IPS-18a (cell line): ENCODE measurements around the gene FSTL4.

Experiments
- H3K27ac ChIP-seq: one replicate; pipeline ENCODE4 v1.5.1; 2013; ENCODE audit warnings: low read length
- H3K27me3 ChIP-seq: one replicate; pipeline ENCODE4 v1.6.1; 2013; ENCODE audit warnings: mild to moderate bottlenecking, low read length; ENCODE audit not compliant: control insufficient read depth, insufficient read depth
- H3K36me3 ChIP-seq: one replicate; pipeline ENCODE4 v1.6.1; 2013; ENCODE audit warnings: low read depth, low read length; ENCODE audit not compliant: control insufficient read depth
- H3K4me1 ChIP-seq: one replicate; pipeline ENCODE4 v1.6.1; 2013; ENCODE audit warnings: low read depth, low read length; ENCODE audit not compliant: control insufficient read depth
- H3K4me3 ChIP-seq: one replicate; pipeline ENCODE4 v1.5.1; 2013; ENCODE audit warnings: low read length
- H3K9ac ChIP-seq: one replicate; pipeline ENCODE4 v1.6.1; 2013; ENCODE audit warnings: mild to moderate bottlenecking, low read length, moderate library complexity
- H3K9me3 ChIP-seq: one replicate; pipeline ENCODE4 v1.6.1; 2013; ENCODE audit warnings: low read depth, low read length; ENCODE audit not compliant: control insufficient read depth

FSTL4 gene

DNA sequence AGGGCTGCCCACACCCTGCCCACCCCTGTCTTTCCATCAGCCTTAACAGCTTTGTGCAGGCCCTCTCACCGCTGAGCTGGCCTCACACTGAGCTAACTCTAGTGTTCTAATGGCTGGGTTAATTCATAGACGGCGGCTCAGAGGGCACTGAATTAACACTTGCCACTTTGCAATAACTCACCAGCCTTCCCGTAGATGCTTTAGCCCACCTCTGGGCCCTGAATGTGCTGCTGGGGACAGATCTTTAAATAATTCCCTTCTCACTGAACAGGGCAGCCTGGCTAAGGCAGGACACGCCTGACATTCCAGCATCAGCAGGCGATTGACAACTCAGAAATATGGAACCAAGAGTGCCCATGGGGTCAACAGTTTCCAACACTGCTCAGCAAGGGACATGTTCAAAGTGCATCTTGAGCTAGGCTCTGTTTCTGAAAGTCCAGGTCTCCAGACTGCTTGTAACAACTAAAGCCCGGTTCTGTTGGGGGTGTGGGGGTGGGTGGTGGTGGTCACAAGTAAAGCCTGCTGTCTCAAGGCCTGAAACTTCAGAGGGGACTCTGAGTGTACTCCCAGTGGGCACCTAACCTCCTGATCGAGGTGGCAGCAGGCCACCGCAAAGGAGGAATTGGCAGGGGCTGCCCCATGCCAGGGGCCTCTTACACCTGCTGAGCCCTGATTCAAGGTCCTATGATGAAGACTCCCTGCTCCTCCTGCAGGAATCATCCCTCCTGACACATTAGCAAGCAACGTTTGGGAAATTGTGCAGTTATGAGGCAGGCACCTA lies 248.3 kb downstream of the FSTL4 start:
- no peak overlapping the region for H3K4me3 ChIP-seq
- no peaks in the 10 kb centered on the region for H3K27me3 ChIP-seq
- H3K4me1 ChIP-seq, result peaks cover 28% of the 10 kb centered on the region
- no peaks in the 10 kb centered on the region for H3K36me3 ChIP-seq
- no peak overlapping the region for H3K27ac ChIP-seq
- no peak overlapping the region for H3K9ac ChIP-seq
- H3K9me3 ChIP-seq, result no peaks in the 10 kb centered on the region

DNA sequence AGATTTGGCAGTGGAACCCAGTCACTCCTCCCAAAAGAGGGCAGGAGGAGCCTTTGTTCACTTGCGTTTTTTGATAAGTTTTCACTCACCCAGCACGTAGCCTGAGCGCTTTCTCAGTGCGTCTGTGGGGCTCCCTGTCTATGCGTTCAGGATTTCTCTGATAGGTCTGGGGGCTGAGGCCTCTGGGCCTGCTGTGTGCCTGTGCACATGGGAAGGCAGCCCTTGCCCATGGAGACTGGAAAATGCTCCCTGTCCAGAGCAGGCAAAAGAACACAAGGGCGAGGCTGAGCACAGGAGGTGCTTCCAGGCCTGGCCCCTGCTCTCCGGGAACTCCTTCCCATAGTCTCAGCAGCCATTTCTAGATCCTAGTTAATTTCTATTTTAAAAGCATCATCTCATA lies 249.9 kb downstream of the FSTL4 start:
- Histone ChIP-seq H3K4me3 (no peak overlapping the region), H3K4me1 (peaks cover 28% of the 10 kb centered on the region), H3K27me3 (no peaks in the 10 kb centered on the region), H3K27ac (no peak overlapping the region), H3K9me3 (no peaks in the 10 kb centered on the region), H3K9ac (no peak overlapping the region), H3K36me3 (no peaks in the 10 kb centered on the region)

DNA sequence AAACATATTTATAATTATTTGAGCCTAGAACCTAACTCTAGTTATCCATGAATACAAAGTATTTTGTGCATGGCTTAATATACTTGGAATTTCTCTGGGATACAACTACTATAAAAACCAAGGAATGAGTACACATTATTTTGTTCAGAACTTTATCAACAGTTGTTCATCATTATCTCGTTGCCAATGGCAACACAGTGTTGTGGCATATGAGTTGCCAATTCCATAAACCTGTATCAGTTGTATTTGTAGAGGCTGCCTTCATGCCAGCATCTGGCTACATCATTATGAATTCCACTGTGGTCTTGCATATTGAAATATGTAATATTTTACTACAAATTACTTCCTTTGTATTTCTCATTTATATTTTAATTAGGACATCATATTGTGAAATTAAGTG lies 250.4 kb downstream of the FSTL4 start:
- Histone ChIP-seq H3K27me3 (no peaks in the 10 kb centered on the region), H3K4me1 (peaks cover 28% of the 10 kb centered on the region), H3K36me3 (no peaks in the 10 kb centered on the region), H3K9me3 (no peaks in the 10 kb centered on the region), H3K27ac (no peak overlapping the region), H3K9ac (no peak overlapping the region), H3K4me3 (no peak overlapping the region)

DNA sequence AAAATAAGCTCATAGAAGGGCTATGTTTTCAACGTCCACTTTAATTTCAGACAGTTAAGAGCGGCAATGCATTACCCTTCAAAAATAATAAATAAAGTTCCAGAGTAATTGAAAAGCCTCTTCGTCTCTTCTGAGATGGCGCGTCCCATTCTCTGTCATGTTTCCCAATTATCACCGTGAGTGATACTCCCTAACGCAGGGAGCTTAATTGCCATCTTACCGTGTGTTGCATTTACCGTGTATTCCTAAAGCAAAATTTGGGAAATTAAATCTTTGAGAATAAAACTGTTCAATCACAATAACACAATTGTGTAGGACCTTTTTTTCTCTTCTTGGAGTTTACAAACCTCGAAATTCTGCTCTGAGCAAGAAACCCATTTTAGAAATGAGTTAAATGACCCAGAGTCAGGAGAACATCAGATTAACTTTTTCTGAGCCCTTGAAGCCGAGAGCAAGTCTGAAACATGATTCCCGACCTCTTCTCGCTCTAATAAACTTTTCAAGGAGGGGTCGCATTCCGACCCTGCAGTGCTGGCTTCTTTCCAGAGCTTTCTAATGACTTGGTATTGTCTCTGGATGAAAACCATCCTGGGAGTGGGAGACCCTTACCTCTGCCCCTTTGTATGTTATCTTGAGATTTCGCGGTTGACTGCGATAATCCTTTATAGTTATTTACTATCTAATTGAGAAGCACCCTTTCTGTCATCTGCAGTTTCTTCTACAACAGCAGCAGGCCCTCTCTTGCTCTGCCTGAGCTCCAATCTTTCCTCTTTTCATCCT lies 251.5 kb downstream of the FSTL4 start:
- Histone ChIP-seq H3K27ac (no peak overlapping the region), H3K9me3 (no peaks in the 10 kb centered on the region), H3K4me1 (peaks cover 28% of the 10 kb centered on the region), H3K36me3 (no peaks in the 10 kb centered on the region), H3K27me3 (no peaks in the 10 kb centered on the region), H3K4me3 (no peak overlapping the region), H3K9ac (no peak overlapping the region)

DNA sequence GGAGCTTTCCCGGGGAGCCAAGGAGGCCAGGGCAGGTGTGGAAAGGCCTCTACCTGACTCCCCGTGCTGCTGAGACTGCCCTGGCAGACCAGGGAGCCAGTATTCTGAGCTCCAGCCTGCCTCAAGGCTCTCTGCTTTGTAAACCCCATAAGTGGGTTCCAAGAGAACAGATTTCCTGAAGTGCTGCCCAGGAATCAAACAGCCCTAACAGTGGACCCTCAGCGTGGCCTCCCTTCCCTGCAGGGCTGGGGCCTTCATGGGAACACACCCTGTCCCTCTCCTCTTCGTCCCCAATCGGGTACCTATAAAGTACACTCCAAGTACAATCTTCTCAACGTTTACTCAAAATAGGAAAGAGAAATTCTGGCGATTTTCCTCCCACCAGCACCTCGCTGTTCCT lies 252.5 kb downstream of the FSTL4 start:
- H3K36me3 ChIP-seq, result no peaks in the 10 kb centered on the region
- H3K4me3 ChIP-seq, result no peak overlapping the region
- H3K27me3 ChIP-seq, result no peaks in the 10 kb centered on the region

DNA sequence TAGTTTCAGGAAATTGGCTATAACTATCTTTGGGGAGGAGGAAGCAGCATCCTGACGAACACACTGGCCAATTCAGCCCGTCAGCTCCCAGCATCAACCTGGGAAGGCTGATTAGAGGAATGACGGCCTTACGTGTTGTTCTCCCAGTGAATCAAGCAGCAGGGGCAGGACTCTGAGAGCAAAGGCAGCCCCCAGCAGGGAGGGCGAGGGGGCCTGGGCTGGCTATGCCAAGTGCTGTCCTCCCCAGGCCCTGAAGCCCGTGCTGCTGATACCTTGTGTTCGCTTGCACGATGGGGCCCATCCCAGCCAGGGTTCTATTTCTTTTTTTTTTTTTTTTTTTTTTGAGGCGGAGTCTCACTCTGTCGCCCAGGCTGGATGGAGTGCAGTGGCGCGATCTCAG lies 254.1 kb downstream of the FSTL4 start:
- H3K27ac ChIP-seq, result no peak overlapping the region
- H3K4me1 ChIP-seq, result peaks cover 7% of the 10 kb centered on the region
- no peak overlapping the region for H3K9ac ChIP-seq

More for the DNA sequence above, 252.5 kb downstream of the FSTL4 start:
- no peak overlapping the region for H3K9ac ChIP-seq
- H3K4me1 ChIP-seq, result peaks cover 22% of the 10 kb centered on the region
- H3K27ac ChIP-seq, result no peak overlapping the region
- H3K9me3 ChIP-seq, result no peaks in the 10 kb centered on the region

DNA sequence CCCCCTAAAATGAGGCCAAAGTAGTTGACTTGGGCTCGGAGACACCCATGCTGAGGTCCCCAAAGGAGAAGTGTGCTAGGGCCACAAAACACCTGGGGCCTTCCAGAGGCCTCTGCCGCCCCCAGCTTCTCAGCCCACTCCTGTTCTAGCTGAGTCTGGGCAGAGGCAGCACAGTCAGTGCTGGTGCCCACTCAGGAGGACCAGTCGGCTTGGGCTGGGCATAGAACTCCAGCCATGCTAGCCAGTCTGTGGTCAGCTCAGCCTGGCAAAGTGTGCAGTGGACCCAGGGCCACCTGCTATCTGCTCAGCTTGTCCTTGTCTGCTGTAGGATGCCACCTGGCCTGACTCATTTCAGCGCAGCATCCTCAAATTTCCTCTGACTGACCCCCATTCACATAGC lies 254.6 kb downstream of the FSTL4 start:
- no peak overlapping the region for H3K4me3 ChIP-seq
- H3K4me1 ChIP-seq, result peaks cover 7% of the 10 kb centered on the region
- H3K9me3 ChIP-seq, result no peaks in the 10 kb centered on the region
- H3K9ac ChIP-seq, result no peak overlapping the region
- H3K27me3 ChIP-seq, result no peaks in the 10 kb centered on the region
- H3K36me3 ChIP-seq, result no peaks in the 10 kb centered on the region
- no peak overlapping the region for H3K27ac ChIP-seq

More for the DNA sequence above, 254.1 kb downstream of the FSTL4 start:
- Histone ChIP-seq H3K27me3 (no peaks in the 10 kb centered on the region), H3K4me3 (no peak overlapping the region), H3K36me3 (no peaks in the 10 kb centered on the region), H3K9me3 (no peaks in the 10 kb centered on the region)

DNA sequence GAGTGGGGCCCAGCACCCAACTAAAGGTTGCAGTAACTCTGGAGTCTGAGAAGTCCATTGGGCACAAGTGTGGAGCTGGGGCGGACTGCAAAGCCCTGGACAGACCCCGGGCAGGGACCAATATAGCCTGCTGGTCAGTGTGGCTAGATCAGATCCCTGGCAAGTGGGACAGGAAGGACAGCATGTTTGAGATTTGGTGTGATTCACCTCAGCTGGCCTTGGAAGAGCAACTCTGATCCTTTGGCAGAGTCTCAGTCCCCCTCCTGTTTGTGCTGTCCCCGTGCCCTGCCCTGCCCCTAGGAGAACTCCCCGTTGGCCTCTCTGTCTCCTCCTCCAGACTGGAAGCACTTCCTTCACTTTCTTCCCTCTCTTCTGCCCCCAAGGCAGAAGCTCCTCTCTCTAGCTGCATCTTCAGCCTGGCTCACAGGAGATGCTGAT lies 255.3 kb downstream of the FSTL4 start:
- Histone ChIP-seq H3K36me3 (no peaks in the 10 kb centered on the region), H3K9ac (no peak overlapping the region), H3K4me1 (peaks cover 7% of the 10 kb centered on the region), H3K9me3 (no peaks in the 10 kb centered on the region), H3K27me3 (no peaks in the 10 kb centered on the region), H3K4me3 (no peak overlapping the region), H3K27ac (no peak overlapping the region)

DNA sequence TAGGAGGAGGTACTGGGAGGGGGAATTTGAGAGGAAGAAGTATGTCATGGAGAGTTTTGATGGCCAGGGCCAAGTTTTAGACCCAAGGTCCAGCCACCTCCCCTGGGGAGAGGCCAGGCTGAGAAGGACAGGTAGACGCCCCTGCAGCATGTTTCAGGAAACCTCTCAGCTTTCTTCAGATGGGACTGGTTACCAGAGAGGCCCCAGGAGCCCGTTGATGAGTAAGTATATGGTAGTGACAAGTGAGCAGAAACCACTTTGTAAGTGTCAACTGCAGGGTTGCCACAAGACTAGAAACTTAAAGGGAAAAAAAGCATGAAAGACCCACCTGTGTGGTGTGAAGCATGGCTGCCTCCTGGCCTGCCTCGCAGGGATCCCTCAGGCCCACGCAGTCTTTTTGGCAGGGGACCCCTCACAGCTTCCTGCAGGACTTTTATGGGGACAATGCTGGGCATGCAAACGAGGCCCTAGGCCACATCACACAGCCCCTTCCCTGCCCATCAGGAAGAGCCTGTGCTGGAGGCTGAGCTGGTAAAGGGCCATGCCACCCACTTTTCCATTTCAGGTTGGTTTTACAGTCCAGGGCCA lies 255.9 kb downstream of the FSTL4 start:
- H3K9ac ChIP-seq, result no peak overlapping the region
- no peak overlapping the region for H3K4me3 ChIP-seq
- H3K27me3 ChIP-seq, result no peaks in the 10 kb centered on the region
- H3K36me3 ChIP-seq, result no peaks in the 10 kb centered on the region
- no peaks in the 10 kb centered on the region for H3K9me3 ChIP-seq
- H3K27ac ChIP-seq, result no peak overlapping the region
- peaks cover 7% of the 10 kb centered on the region for H3K4me1 ChIP-seq

DNA sequence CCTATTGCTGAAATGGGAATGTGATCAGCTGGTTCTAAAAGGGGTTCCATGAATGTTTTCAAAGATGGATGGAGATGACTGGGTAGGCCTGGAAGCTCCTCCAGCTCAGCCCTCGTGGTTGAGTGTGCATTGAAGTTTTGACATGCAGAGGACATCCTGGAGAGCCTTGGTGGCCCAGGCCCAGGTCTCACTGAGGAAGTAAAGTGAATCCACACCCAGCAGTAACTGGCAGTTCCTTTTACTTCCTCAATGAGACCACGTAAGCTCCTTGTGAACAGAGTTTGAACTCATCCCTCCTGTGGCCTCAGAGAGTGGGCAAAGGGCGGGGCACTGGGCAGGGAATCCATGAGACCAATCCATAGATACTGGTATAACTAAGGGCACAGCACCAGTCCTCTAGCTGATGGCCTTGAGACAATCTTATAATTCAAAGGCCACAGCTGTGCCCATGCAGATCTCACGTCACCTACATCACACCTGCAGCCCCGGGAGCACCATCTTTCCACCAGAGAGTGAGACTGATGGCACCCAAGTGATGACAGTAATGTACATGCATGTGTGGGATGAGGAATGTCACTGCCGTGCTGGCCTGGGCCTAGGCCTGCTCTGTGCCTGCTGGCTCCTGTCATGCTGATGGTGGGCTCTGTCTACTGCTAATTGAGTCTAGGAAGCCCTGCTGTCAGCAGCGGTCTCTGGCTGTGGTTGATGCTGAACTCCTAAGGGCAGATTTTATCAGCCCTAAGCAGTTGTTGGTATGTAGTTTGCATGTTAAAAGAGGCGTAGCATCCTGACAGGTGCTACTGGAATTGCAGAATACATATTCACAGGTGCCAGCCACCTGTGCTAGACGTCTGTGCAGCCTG lies 257.8 kb downstream of the FSTL4 start:
- Histone ChIP-seq H3K9me3 (no peaks in the 10 kb centered on the region), H3K4me1 (no peaks in the 10 kb centered on the region), H3K9ac (no peak overlapping the region), H3K27ac (no peak overlapping the region), H3K36me3 (no peaks in the 10 kb centered on the region), H3K4me3 (no peak overlapping the region), H3K27me3 (no peaks in the 10 kb centered on the region)

DNA sequence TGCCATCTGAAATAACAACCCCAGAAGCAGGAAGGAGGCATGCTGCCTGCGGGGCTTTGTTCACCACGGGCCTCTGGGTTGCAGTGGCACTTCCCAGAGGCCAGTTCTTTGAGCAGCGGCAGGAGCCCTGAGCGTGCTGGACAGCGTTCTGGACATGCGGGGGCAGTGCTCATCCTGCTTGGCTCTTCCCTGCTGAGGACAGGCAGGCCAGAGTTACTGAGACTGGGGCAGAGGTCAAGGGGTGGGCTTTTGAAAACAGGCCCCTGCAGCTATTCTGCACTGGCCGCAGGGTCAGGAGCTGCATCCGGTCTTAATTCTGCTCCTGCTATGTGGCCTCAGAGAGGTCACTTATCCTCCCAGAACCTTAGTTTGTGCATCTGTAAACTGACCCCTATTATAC lies 258.6 kb downstream of the FSTL4 start:
- Histone ChIP-seq H3K27me3 (no peaks in the 10 kb centered on the region), H3K27ac (no peak overlapping the region), H3K9me3 (no peaks in the 10 kb centered on the region), H3K36me3 (no peaks in the 10 kb centered on the region), H3K4me3 (no peak overlapping the region), H3K4me1 (no peaks in the 10 kb centered on the region), H3K9ac (no peak overlapping the region)
